ENCODE measurements around the gene RASSF6. TPM values are rescaled to one million over a fixed set of nuclear protein-coding genes. Genes with fewer than 3 reads are reported as not detected.

The RASSF6 gene
- total RNA-seq, 1 donor = not detected

- no peak for DNase-seq (ENCODE audit: insufficient read length, low spot score, missing footprints)
- Histone ChIP-seq H3K36me3 (ENCODE audit: insufficient read depth, low read length) (no peaks in the 10 kb centered on the region), H3K79me2 (ENCODE audit: insufficient read depth, low read length) (no peaks in the 10 kb centered on the region), H3K27ac (ENCODE audit: low read depth, low read length) (no peak overlapping the region), H3K4me2 (ENCODE audit: insufficient read depth, low read length) (no peak overlapping the region), H2AFZ (ENCODE audit: low read length) (no peak overlapping the region), H4K20me1 (ENCODE audit: insufficient read depth, low read length) (no peaks in the 10 kb centered on the region), H3K27me3 (ENCODE audit: insufficient read depth, low read length) (peaks cover 19% of the 10 kb centered on the region), H3K4me3 (ENCODE audit: insufficient read depth, low read length) (no peak overlapping the region), H3K9me3 (ENCODE audit: low read depth, low read length) (no peaks in the 10 kb centered on the region), H3K4me1 (ENCODE audit: insufficient read depth, low read length) (no peaks in the 10 kb centered on the region)
- no peak for TF ChIP-seq CTCF (IDR thresholded peaks at IDR 0.05; ENCODE audit: extremely low read depth, low read depth, low read length)
Observed at GRCh38 chr4:73621357-73621756, 1.1 kb upstream of the RASSF6 start.

- Histone ChIP-seq H2AFZ (ENCODE audit: low read length) (no peak overlapping the region), H3K79me2 (ENCODE audit: insufficient read depth, low read length) (no peaks in the 10 kb centered on the region), H3K9me3 (ENCODE audit: low read depth, low read length) (no peaks in the 10 kb centered on the region), H4K20me1 (ENCODE audit: insufficient read depth, low read length) (no peaks in the 10 kb centered on the region), H3K36me3 (ENCODE audit: insufficient read depth, low read length) (no peaks in the 10 kb centered on the region), H3K4me1 (ENCODE audit: insufficient read depth, low read length) (no peaks in the 10 kb centered on the region), H3K4me3 (ENCODE audit: insufficient read depth, low read length) (no peak overlapping the region), H3K4me2 (ENCODE audit: insufficient read depth, low read length) (no peak overlapping the region), H3K27ac (ENCODE audit: low read depth, low read length) (no peak overlapping the region), H3K27me3 (ENCODE audit: insufficient read depth, low read length) (peaks cover 19% of the 10 kb centered on the region)
- no peak for DNase-seq (ENCODE audit: insufficient read length, low spot score, missing footprints)
- no peak for TF ChIP-seq CTCF (IDR thresholded peaks at IDR 0.05; ENCODE audit: extremely low read depth, low read depth, low read length)
Observed at GRCh38 chr4:73619346-73619745, 890 bp downstream of the RASSF6 start.

- no peak overlapping the region for H3K4me2 ChIP-seq (ENCODE audit: insufficient read depth, low read length)
- no peaks in the 10 kb centered on the region for H3K36me3 ChIP-seq (ENCODE audit: insufficient read depth, low read length)
- TF ChIP-seq CTCF (IDR thresholded peaks at IDR 0.05; ENCODE audit: extremely low read depth, low read depth, low read length) = no peak
- no peaks in the 10 kb centered on the region for H3K4me1 ChIP-seq (ENCODE audit: insufficient read depth, low read length)
- H4K20me1 ChIP-seq (ENCODE audit: insufficient read depth, low read length) = no peaks in the 10 kb centered on the region
- H3K79me2 ChIP-seq (ENCODE audit: insufficient read depth, low read length) = no peaks in the 10 kb centered on the region
- peaks cover 19% of the 10 kb centered on the region for H3K27me3 ChIP-seq (ENCODE audit: insufficient read depth, low read length)
- no peak overlapping the region for H2AFZ ChIP-seq (ENCODE audit: low read length)
- no peak for DNase-seq (ENCODE audit: insufficient read length, low spot score, missing footprints)
- no peaks in the 10 kb centered on the region for H3K9me3 ChIP-seq (ENCODE audit: low read depth, low read length)
- H3K27ac ChIP-seq (ENCODE audit: low read depth, low read length) = no peak overlapping the region
- H3K4me3 ChIP-seq (ENCODE audit: insufficient read depth, low read length) = no peak overlapping the region
Observed at GRCh38 chr4:73617256-73617655, 3.0 kb downstream of the RASSF6 start.

- no peaks in the 10 kb centered on the region for H4K20me1 ChIP-seq (ENCODE audit: insufficient read depth, low read length)
- no peak for TF ChIP-seq CTCF (IDR thresholded peaks at IDR 0.05; ENCODE audit: extremely low read depth, low read depth, low read length)
- peaks cover 23% of the 10 kb centered on the region for H3K27me3 ChIP-seq (ENCODE audit: insufficient read depth, low read length)
- no peak overlapping the region for H3K27ac ChIP-seq (ENCODE audit: low read depth, low read length)
- no peaks in the 10 kb centered on the region for H3K36me3 ChIP-seq (ENCODE audit: insufficient read depth, low read length)
- H3K4me1 ChIP-seq (ENCODE audit: insufficient read depth, low read length) = no peaks in the 10 kb centered on the region
- H3K79me2 ChIP-seq (ENCODE audit: insufficient read depth, low read length) = no peaks in the 10 kb centered on the region
- H2AFZ ChIP-seq (ENCODE audit: low read length) = no peak overlapping the region
- H3K4me2 ChIP-seq (ENCODE audit: insufficient read depth, low read length) = no peak overlapping the region
- H3K9me3 ChIP-seq (ENCODE audit: low read depth, low read length) = no peaks in the 10 kb centered on the region
- H3K4me3 ChIP-seq (ENCODE audit: insufficient read depth, low read length) = no peak overlapping the region
- no peak for DNase-seq (ENCODE audit: insufficient read length, low spot score, missing footprints)
Observed at GRCh38 chr4:73615613-73616012, 4.6 kb downstream of the RASSF6 start.

Measured in osteoblast (primary cell).